ENCODE measurements around the gene WNK1.

DNA sequence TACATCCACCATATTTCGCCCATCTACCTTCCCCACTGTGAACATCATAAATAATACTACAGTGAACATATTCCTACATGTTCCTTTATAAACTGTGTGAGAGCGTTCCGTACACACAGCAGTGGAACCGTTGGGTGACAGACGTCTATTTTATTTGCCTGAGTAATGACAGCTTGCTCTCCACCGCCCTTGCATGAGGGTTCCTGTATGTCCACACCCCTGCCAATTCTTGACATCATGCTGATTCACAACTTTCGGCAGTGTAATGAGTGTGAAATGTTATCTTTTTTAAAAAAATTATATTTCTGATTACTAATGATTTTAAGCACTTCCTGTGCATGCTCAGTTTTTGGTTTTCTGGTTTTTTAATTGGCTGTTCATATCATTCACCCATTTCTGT is 201.4 kb downstream of the WNK1 start:
- TF ChIP-seq, protein P1, sequence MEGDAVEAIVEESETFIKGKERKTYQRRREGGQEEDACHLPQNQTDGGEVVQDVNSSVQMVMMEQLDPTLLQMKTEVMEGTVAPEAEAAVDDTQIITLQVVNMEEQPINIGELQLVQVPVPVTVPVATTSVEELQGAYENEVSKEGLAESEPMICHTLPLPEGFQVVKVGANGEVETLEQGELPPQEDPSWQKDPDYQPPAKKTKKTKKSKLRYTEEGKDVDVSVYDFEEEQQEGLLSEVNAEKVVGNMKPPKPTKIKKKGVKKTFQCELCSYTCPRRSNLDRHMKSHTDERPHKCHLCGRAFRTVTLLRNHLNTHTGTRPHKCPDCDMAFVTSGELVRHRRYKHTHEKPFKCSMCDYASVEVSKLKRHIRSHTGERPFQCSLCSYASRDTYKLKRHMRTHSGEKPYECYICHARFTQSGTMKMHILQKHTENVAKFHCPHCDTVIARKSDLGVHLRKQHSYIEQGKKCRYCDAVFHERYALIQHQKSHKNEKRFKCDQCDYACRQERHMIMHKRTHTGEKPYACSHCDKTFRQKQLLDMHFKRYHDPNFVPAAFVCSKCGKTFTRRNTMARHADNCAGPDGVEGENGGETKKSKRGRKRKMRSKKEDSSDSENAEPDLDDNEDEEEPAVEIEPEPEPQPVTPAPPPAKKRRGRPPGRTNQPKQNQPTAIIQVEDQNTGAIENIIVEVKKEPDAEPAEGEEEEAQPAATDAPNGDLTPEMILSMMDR (IDR thresholded peaks at IDR 0.05), result no peak
- TF ChIP-seq POLR2AphosphoS5 (IDR thresholded peaks at IDR 0.05; ENCODE audit: insufficient read depth in 1 of 2, low read depth in 1 of 2), result no peak

All from vagina (tissue), 2 donors.